OCI-LY7 (cell line): ENCODE data around the gene TRIP13.

Source experiments
- CTCF ChIP-seq: fragments of 200-600 bp; sonication (generic); conservative IDR thresholded peaks from 2 replicates; pipeline ENCODE4 v1.5.1; 2014; ENCODE audit warnings: mild to moderate bottlenecking, antibody characterized with exemption, low read length, moderate library complexity, mixed read lengths
- EZH2phosphoT487 ChIP-seq: fragments of 200-600 bp; sonication (generic); IDR thresholded peaks from 2 replicates; pipeline ENCODE4 v1.6.1; 2018; ENCODE audit warnings: low read depth, borderline replicate concordance, mild to moderate bottlenecking, mixed run types, antibody characterized with exemption, low read length, moderate library complexity, mixed read lengths

GRCh38 chr5:946720-947625 lies 54.3 kb downstream of the TRIP13 start:
- no peak for TF ChIP-seq CTCF
- no peak for TF ChIP-seq EZH2phosphoT487
